ENCODE data around the gene TPK1.
"Not testable (repeated sequence)": the region's sequence is repeated elsewhere in the genome, so short reads cannot be mapped to it uniquely, and the experiment has no call there.

Gene TPK1

GRCh38 chr7:144759653-144760052 lies 76.2 kb downstream of the TPK1 start:
- no peak for DNase-seq (ENCODE audit: low read depth in 1 of 2, low spot score in 1 of 2)
- in situ Hi-C loops (cut with HindIII; ENCODE audit: low pct_unique_long_range_greater_than_20kb, low sequenced_read_pairs), result no loop called here
- TF ChIP-seq JUND (IDR thresholded peaks at IDR 0.05; ENCODE audit: low read depth), result no peak

GRCh38 chr7:144747936-144748335 lies 87.9 kb downstream of the TPK1 start:
- no peak for DNase-seq (ENCODE audit: low read depth in 1 of 2, low spot score in 1 of 2)
- in situ Hi-C loops (cut with HindIII; ENCODE audit: low pct_unique_long_range_greater_than_20kb, low sequenced_read_pairs), result no loop called here
- no peak for TF ChIP-seq JUND (IDR thresholded peaks at IDR 0.05; ENCODE audit: low read depth)

- no peak for TF ChIP-seq JUND (IDR thresholded peaks at IDR 0.05; ENCODE audit: low read depth)
- peak in 1 of 2 experiments; percentile 56 for DNase-seq (ENCODE audit: low read depth in 1 of 2, low spot score in 1 of 2)
- in situ Hi-C loops (cut with HindIII; ENCODE audit: low pct_unique_long_range_greater_than_20kb, low sequenced_read_pairs), result no loop called here
Measured at GRCh38 chr7:144738708-144739314, 97.0 kb downstream of the TPK1 start.

GRCh38 chr7:144738146-144738545 lies 97.7 kb downstream of the TPK1 start:
- no peak for DNase-seq (ENCODE audit: low read depth in 1 of 2, low spot score in 1 of 2)
- in situ Hi-C loops (cut with HindIII; ENCODE audit: low pct_unique_long_range_greater_than_20kb, low sequenced_read_pairs), result no loop called here
- no peak for TF ChIP-seq JUND (IDR thresholded peaks at IDR 0.05; ENCODE audit: low read depth)

DNA sequence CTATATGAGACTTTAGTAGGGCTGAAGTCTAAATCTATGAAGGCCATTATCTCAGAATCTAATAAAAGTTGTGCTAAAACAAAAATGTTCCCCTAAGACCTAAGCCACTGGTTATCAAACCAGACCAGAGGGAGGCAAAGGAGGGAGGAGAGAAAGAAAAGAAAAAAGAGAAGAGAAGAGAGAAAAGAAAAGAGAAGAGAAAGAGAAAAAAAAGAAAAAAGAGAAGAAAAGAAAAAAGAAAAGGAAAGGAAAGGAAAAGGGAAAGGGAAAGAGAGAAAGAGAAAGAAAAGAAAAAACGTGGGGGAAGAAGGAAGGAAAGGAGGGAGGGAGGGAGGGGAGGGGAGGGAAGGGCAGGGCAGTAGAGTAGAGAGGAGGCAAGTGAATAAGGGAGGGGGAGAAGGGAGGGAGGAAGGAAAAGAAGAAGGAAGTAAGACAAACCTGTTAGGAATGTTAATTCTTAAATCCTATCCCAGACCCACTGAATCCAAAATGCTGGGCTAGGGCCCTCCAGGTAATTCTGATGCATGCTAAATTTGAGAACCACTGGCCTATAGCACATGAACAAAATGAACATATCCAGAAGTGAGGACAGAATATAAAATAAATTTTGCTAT lies 98.9 kb downstream of the TPK1 start:
- in situ Hi-C loops (cut with HindIII; ENCODE audit: low pct_unique_long_range_greater_than_20kb, low sequenced_read_pairs), result no loop called here

DNA sequence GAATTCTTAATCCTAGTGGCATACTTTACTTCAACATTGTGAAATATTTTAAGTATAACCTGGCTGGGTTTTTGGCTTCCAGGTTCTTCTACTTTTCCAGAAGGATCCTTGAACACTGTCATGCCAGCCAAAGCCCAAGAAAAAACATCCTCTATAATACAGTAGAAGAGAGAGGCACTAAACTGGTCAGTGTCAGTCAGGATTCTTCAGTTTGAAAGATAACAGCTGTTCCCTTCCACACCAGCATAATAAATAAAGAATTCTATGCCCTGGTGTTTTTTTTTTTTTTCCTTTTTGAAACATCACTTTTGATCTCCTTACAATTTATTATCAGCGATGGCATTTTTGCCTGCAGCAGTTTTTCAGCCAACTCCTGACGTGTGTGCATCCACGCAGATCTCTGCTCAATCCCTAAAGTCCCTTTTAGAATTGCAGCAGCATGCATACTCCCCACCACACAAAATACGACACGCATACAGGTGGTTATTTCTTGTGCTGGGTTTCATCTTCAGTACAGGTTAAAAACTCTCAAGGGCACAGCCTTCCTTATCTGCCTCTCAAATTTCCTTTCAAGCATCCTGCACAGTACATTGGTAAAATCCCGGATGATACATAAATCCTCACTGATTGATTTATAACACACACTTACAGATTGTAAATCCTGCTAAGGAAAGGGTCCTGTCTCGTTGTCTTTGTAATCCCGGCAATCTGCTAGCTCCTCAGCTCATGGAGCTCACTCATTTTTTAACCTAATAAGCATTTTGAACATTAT lies 100.2 kb downstream of the TPK1 start:
- in situ Hi-C loops (cut with HindIII; ENCODE audit: low pct_unique_long_range_greater_than_20kb, low sequenced_read_pairs), result no loop called here

More for the DNA sequence above, 98.9 kb downstream of the TPK1 start:
- no peak for TF ChIP-seq JUND (IDR thresholded peaks at IDR 0.05; ENCODE audit: low read depth)
- no peak for DNase-seq (ENCODE audit: low read depth in 1 of 2, low spot score in 1 of 2)

GRCh38 chr7:144731661-144732351 lies 104.0 kb downstream of the TPK1 start:
- in situ Hi-C loops (cut with HindIII; ENCODE audit: low pct_unique_long_range_greater_than_20kb, low sequenced_read_pairs), result no loop called here
- no peak for TF ChIP-seq JUND (IDR thresholded peaks at IDR 0.05; ENCODE audit: low read depth)
- DNase-seq (ENCODE audit: low read depth in 1 of 2, low spot score in 1 of 2), result no peak

More for the DNA sequence above, 100.2 kb downstream of the TPK1 start:
- no peak for DNase-seq (ENCODE audit: low read depth in 1 of 2, low spot score in 1 of 2)
- no peak for TF ChIP-seq JUND (IDR thresholded peaks at IDR 0.05; ENCODE audit: low read depth)

GRCh38 chr7:144730224-144730623 lies 105.6 kb downstream of the TPK1 start:
- no peak for TF ChIP-seq JUND (IDR thresholded peaks at IDR 0.05; ENCODE audit: low read depth)
- DNase-seq (ENCODE audit: low read depth in 1 of 2, low spot score in 1 of 2), result no peak
- in situ Hi-C loops (cut with HindIII; ENCODE audit: low pct_unique_long_range_greater_than_20kb, low sequenced_read_pairs), result no loop called here

DNA sequence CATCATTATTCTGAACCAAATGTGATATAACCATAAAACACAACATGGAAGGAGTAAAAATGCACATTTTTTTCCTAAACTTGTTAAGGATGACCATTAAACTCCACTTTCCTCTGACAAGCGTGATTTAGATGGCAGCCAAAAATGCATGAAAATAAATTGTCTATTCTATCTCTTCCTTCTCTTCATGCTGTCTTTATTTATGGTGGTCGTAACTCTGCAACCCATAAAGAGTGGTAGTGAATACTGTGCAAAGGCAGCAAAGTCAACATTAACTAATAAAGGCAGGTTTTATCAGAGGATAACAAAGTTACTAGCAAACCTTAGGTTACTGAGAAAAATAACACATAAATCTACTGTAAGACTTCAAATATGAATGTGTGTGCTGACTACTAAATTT lies 106.6 kb downstream of the TPK1 start:
- TF ChIP-seq JUND (IDR thresholded peaks at IDR 0.05; ENCODE audit: low read depth), result no peak
- in situ Hi-C loops (cut with HindIII; ENCODE audit: low pct_unique_long_range_greater_than_20kb, low sequenced_read_pairs), result no loop called here

GRCh38 chr7:144728551-144728950 lies 107.3 kb downstream of the TPK1 start:
- in situ Hi-C loops (cut with HindIII; ENCODE audit: low pct_unique_long_range_greater_than_20kb, low sequenced_read_pairs), result no loop called here
- TF ChIP-seq JUND (IDR thresholded peaks at IDR 0.05; ENCODE audit: low read depth), result no peak
- no peak for DNase-seq (ENCODE audit: low read depth in 1 of 2, low spot score in 1 of 2)

More for the DNA sequence above, 106.6 kb downstream of the TPK1 start:
- DNase-seq (ENCODE audit: low read depth in 1 of 2, low spot score in 1 of 2), result no peak

DNA sequence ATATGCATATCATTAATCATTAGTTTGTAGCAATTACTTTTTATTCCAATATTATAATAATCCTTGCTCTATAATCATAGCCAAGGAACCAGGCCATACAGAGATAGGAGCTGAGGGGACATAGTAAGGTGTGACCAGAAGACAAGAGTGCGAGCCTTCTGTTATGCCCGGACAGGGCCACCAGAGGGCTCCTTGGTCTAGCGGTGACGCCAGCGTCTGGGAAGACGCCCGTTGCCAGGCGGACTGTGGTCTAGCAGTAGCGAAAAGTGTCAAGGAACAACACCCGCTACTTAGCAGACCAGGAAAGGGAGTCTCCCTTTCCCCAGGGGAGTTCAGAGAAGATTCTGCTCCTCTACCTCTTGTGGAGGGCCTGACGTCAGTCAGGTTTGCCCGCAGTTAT lies 109.0 kb downstream of the TPK1 start:
- peak in 1 of 2 experiments; percentile 43 for DNase-seq (ENCODE audit: low read depth in 1 of 2, low spot score in 1 of 2)
- in situ Hi-C loops (cut with HindIII; ENCODE audit: low pct_unique_long_range_greater_than_20kb, low sequenced_read_pairs), result not testable (repeated sequence)

DNA sequence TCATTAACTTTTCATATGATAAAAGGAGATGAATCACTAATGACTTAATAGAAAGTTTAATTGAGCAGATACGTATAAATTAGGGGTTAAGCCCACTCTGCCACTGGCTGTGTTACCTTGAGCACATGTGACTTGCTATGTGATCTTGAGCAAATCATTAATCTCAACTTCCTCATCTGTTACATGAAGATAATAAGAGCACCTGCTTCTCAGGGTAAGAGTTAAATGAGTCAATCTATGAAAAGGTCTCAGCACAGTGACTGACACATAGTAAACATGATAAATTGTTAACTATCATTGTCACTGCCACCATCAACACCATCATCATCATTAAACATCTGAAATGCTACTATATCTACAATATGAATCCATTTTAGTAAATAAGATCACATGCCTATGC lies 110.8 kb downstream of the TPK1 start:
- DNase-seq (ENCODE audit: low read depth in 1 of 2, low spot score in 1 of 2), result no peak
- TF ChIP-seq JUND (IDR thresholded peaks at IDR 0.05; ENCODE audit: low read depth), result no peak
- in situ Hi-C loops (cut with HindIII; ENCODE audit: low pct_unique_long_range_greater_than_20kb, low sequenced_read_pairs), result no loop called here

DNA sequence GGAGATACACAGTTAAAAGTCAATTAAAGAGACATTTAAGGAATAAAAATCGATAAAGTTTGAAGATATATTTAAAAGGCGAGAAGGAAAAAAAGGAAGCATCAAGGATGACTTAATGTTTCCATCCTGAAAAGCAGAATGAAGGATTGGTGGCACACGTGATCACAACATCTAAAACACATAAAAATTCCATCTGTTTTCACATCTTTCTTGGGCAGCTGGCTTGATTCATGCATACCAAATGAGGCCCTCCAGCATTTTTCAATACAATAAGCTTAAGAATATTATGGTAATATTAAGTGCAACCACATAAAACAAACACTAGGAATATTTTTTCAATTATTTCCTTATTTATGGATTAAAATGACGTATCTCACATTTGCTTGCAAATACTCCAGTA lies 112.6 kb downstream of the TPK1 start:
- in situ Hi-C loops (cut with HindIII; ENCODE audit: low pct_unique_long_range_greater_than_20kb, low sequenced_read_pairs), result no loop called here
- no peak for TF ChIP-seq JUND (IDR thresholded peaks at IDR 0.05; ENCODE audit: low read depth)
- no peak for DNase-seq (ENCODE audit: low read depth in 1 of 2, low spot score in 1 of 2)

All from T47D (cell line).